Thymus (tissue), 11 donors: Measurements from ENCODE around the gene ZNF516. TPM values are rescaled to one million over a fixed set of nuclear protein-coding genes. Genes with fewer than 3 reads are reported as not detected.
A peak's percentile ranks its signal among the peaks of the same experiment; 100 is the strongest.

ENCODE experiments used
- DNase-seq, 9 donors: peaks; one replicate each; pipeline ENCODE4 v3.0.0-alpha.2; 2013; ENCODE audit warnings: low spot score in 9 of 9, low read depth in 6 of 9, missing footprints in 1 of 9
- H3K27ac ChIP-seq, 2 donors: one replicate each; pipeline ENCODE4 v1.5.1; 2013; ENCODE audit warnings: control low read depth in 1 of 2, low read depth in 1 of 2, low read length in 1 of 2, mild to moderate bottlenecking in 1 of 2, moderate library complexity in 1 of 2
- H3K27me3 ChIP-seq, 2 donors: one replicate each; pipeline ENCODE4 v1.5.1; 2013; ENCODE audit warnings: low read length in 1 of 2; ENCODE audit not compliant: control insufficient read depth in 2 of 2, insufficient read depth in 1 of 2
- H3K36me3 ChIP-seq, 2 donors: one replicate each; pipeline ENCODE4 v1.5.1; 2013; ENCODE audit warnings: low read length in 1 of 2, mild to moderate bottlenecking in 1 of 2, moderate library complexity in 1 of 2; ENCODE audit not compliant: control insufficient read depth in 2 of 2, insufficient read depth in 2 of 2
- H3K4me1 ChIP-seq, 2 donors: one replicate each; pipeline ENCODE4 v1.5.1; 2013; ENCODE audit warnings: low read length in 2 of 2; ENCODE audit not compliant: control insufficient read depth in 2 of 2, insufficient read depth in 2 of 2
- H3K4me3 ChIP-seq, 2 donors: one replicate each; pipeline ENCODE4 v1.5.1; 2013; ENCODE audit warnings: low read length in 2 of 2, control low read depth in 1 of 2, mild to moderate bottlenecking in 1 of 2
- H3K9me3 ChIP-seq, 2 donors: one replicate each; pipeline ENCODE4 v1.5.1; 2013; ENCODE audit warnings: low read length in 1 of 2, mild to moderate bottlenecking in 1 of 2; ENCODE audit not compliant: control insufficient read depth in 2 of 2, insufficient read depth in 1 of 2
- WGBS: extraction: QIAGEN DNeasy Blood & Tissue Kit; methylation state at CpG from one replicate; pipeline ENCODE4 v1.1.7; 2013; 5-methylcytosine and 5-hydroxymethylcytosine counted together
- polyA plus RNA-seq: library from polyadenylated mRNA; stranded (reverse); fragments of 200-250 nt; gene quantifications from one replicate; pipeline ENCODE4 v1.2.3, GENCODE V29; 2013
- total RNA-seq: library from RNA; stranded (reverse); fragments of 120-200 nt; gene quantifications from one replicate; pipeline ENCODE4 v1.2.4, GENCODE V29; 2013
- donor health status: healthy.

ZNF516 gene
- total and polyA plus RNA-seq, 2 donors = 5.9 to 8.9 TPM

DNA sequence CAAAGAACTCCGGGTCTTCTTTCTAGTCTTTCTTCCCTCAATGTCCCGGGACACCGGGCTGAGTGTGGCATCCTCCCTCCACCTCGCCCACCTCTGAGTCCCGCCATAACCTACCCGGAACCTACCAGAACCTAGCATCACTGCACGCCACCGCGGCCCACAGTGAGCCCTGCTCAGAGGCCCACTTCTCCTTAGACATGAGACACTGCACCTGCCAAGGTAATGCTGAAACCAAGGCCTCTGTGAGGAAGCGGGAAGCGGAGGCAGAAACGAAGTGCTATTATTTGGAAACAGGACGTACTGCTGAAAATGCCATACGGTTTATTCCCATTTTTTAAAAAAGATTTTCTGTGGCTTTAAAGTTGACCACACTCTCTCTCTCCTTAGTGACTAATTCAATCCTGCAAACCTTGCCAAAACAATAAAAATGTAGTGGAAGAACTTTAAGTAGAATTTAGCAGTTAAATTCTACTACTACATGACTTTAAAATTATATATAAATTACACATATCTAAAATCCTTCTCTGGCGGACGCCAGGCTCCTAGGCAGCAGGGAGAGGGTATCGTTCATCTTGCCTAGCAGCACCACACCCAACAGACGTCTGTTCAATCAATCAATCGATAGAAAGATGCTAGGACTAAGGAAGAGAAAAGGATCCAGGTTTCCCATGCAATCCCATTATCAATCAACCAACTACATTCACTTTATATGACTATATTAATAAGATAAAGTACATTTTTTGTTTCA, 82.0 kb downstream of the ZNF516 start:
- H3K27me3 ChIP-seq = no peaks in the 10 kb centered on the region
- no peaks in the 10 kb centered on the region for H3K36me3 ChIP-seq
- H3K4me3 ChIP-seq = no peak overlapping the region
- 98% methylated on average over 19 of the region's 19 CpGs for WGBS
- no peaks in the 10 kb centered on the region for H3K4me1 ChIP-seq
- H3K9me3 ChIP-seq = peaks cover 0 to 5% of the 10 kb centered on the region in 2 donors
- DNase-seq = no peak
- no peak overlapping the region for H3K27ac ChIP-seq

DNA sequence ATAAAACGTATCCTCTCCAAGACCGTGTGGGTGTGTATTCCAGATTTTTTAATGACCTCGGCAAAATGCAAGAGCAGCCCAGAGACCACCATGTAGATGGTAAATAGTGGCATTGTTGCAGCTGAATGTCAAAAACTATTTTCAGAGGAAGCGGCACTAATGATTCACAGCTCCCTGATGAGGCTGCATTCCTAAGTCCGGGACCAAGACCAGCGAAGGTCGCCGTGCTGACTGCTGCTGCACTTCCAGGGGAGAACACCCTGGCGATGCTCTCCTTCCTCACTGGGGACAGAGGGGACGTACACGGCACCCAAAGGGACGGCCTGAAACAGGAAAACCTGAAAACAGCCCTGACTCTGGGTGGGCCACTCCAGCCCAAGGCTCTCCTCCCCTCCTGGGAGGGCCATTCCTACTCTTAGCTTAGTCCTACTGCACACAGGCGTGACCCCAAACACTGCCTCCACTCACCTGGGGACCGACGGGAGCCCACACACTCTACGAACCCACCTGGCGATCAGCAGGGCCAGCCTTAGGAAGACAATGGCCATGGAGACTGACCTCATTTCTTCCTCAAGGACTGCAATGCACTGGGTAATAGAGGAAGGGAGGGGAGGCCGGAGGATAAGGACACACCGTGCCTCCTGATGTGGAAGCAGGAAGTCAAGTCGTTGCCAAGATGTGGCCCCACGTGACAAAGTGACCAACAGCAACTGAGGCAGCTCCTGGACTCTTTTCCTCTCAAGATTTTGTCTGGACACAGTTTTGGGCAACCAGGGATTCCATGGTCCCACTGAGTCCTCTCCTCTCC, 82.8 kb downstream of the ZNF516 start:
- no peak for DNase-seq
- WGBS = 96% methylated on average over 21 of the region's 21 CpGs
- no peaks in the 10 kb centered on the region for H3K27me3 ChIP-seq
- no peaks in the 10 kb centered on the region for H3K36me3 ChIP-seq
- no peak overlapping the region for H3K4me3 ChIP-seq
- no peaks in the 10 kb centered on the region for H3K4me1 ChIP-seq
- H3K27ac ChIP-seq = no peak overlapping the region
- H3K9me3 ChIP-seq = peaks cover 0 to 5% of the 10 kb centered on the region in 2 donors

DNA sequence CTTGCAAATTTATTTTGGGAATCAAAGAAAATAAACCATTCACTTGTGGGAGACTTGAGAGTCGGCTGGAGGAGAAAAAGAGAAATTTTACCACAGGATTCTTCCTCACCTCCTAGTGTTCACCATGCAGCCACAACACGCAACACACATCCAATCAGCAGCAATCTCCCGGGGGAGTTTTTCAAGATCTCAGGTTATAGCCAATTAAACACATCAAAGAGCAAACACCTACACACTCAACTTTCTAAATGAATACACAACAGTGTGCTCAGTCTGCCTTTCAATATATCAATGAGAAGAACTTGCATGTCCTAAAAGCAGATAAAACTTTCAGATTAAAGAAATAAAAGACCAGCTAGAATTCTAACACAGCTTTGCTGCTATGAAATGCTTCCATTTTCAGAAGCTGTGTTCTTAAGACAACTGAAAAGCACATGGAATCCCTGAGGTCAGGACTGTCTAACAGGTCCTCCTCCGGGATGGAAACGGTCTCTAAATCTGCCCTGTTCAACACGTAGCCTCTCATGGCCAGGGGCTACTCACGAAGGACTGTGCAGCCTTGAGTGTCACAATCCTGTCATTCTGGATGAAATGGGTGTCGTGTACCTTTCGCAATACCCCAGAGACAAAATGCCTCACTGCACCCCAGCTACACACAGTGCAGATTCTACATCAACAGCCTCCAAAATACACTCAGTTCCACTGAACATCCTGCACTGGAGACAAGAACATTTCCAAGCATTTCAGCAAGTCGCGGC, 84.2 kb downstream of the ZNF516 start:
- H3K4me1 ChIP-seq = no peaks in the 10 kb centered on the region
- H3K36me3 ChIP-seq = no peaks in the 10 kb centered on the region
- 95% methylated on average over 11 of the region's 11 CpGs for WGBS
- peaks cover 0 to 5% of the 10 kb centered on the region in 2 donors for H3K9me3 ChIP-seq
- DNase-seq = no peak
- no peaks in the 10 kb centered on the region for H3K27me3 ChIP-seq
- no peak overlapping the region for H3K4me3 ChIP-seq
- no peak overlapping the region for H3K27ac ChIP-seq

DNA sequence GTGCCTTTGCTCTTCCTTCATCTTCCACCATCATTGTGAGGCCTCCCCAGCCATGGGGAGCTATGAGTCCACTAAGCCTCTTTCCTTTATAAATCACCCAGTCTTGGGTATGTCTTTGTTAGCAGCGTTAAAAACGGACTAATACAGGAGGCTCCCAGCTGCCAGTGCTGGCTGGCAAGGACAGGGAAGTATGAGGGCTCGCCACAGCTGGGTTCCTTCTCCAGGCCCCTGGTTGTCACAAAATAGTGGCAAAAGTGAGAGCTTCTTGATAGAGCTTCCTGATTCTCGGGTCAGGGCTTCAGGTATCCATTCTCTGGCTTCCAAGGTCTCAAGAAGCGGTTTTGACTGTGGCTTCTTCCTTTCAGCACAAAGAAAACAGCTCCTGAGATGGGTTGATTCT, 85.0 kb downstream of the ZNF516 start:
- 95% methylated on average over 5 of the region's 5 CpGs for WGBS
- no peaks in the 10 kb centered on the region for H3K36me3 ChIP-seq
- no peak overlapping the region for H3K4me3 ChIP-seq
- peaks cover 0 to 5% of the 10 kb centered on the region in 2 donors for H3K9me3 ChIP-seq
- H3K27me3 ChIP-seq = no peaks in the 10 kb centered on the region
- DNase-seq = no peak
- no peak overlapping the region for H3K27ac ChIP-seq
- H3K4me1 ChIP-seq = no peaks in the 10 kb centered on the region

DNA sequence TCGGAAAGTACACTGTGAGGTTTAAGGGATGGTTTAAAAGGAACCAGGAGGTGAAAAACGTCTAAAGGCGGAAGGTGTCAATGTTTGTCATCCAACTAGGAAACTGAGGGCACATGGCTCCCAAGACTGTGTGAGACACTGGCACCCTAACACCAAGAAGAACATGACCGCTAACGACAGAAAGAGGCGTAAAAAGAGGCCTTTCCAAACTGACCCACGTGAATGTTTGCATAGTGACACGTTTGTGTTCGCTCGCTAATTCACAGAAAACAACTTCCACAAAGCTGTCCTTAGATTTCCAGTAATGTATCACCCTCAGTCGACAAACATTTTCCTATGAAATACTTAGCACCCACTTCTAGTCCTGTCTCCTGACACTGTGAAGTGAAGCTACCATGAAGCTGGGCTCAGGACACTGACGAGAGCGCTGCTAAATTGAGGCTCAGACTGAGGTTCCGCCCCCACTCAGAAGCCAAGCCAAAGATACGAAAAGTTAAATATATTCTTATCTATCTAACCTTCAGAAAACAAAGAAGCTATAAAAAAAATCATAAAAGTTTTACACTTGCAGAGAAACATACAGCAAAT, 86.5 kb downstream of the ZNF516 start:
- no peak for DNase-seq
- H3K27ac ChIP-seq = no peak overlapping the region
- H3K4me3 ChIP-seq = no peak overlapping the region
- no peaks in the 10 kb centered on the region for H3K27me3 ChIP-seq
- WGBS = 97% methylated on average over 15 of the region's 15 CpGs
- no peaks in the 10 kb centered on the region for H3K36me3 ChIP-seq
- peaks cover 0 to 5% of the 10 kb centered on the region in 2 donors for H3K9me3 ChIP-seq
- no peaks in the 10 kb centered on the region for H3K4me1 ChIP-seq

DNA sequence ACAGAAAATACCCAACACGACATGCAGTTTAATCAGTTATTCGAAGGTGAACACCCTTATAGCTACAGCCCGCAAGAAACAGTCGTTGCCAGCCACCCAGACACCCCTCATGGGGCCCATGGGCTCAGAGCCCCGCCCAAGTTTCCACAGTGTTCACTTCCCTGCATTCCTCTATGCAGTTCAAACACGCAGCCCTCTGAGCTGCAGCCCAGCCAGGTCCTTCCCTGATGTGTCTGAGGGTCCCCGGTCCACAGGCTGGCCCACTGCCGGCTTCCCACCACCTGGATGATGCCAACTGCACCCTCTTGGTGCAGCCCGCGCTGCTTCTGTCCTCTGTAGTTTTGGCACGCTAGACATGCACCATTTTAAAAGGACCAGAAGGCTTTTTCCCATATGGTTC, 87.4 kb downstream of the ZNF516 start:
- Histone ChIP-seq H3K4me3 (no peak overlapping the region), H3K9me3 (peaks cover 0 to 5% of the 10 kb centered on the region in 2 donors), H3K27me3 (no peaks in the 10 kb centered on the region), H3K27ac (no peak overlapping the region), H3K36me3 (no peaks in the 10 kb centered on the region), H3K4me1 (no peaks in the 10 kb centered on the region)
- WGBS = 95% methylated on average over 11 of the region's 11 CpGs
- DNase-seq = no peak

DNA sequence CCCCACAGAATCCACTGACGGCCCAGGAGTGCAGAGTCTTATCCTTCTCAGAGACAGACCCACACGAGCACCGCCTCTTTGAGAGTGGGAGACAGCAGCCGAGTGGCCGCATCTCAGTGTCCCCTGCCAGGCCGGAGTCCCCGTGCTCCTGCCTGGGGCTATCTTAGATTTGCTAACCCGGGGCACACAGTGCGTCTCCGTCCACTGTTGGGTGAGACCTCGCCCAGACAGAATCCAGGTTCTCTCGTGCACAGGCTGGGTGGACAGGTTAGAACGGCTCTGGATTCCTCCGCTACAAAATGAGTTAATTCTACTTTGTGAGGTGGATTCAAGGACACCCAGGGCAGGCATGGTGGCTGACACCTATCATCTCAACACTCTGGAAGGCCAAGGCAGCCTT, 88.3 kb downstream of the ZNF516 start:
- Histone ChIP-seq H3K4me3 (no peak overlapping the region), H3K27me3 (no peaks in the 10 kb centered on the region), H3K27ac (no peak overlapping the region), H3K9me3 (peaks cover 0 to 5% of the 10 kb centered on the region in 2 donors), H3K36me3 (no peaks in the 10 kb centered on the region), H3K4me1 (no peaks in the 10 kb centered on the region)
- 97% methylated on average over 14 of the region's 14 CpGs for WGBS
- no peak for DNase-seq

DNA sequence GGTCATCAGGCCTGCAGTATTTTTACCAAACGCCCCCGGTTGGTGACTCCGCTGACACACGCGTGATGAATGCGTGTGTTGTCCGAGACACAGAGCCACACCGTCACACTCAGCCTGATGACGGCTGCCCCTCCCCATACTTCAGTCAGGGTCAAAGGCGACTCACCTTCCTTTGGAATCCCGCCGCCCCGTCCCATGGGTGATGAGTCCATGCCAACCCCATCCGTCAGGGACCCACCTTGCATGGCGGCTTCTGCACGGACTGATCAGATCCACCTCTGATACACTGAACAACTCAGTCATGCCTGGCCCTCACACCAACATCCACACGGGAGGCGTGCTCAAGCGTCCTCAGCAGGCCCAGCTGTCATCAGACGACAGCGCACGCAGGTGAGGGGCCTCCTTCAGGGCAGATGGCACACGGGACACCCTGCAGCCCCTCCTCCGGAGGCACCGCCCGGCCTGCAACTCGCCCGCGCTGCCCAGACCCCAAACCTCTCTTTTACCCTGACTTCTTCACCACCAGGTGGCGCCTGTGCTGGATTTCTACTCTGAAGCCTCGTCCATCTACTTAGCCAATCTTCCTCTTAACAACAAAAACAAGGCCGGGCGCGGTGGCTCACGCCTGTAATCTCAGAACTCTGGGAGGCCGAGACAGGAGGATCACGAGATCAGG, 89.2 kb downstream of the ZNF516 start:
- WGBS = 85% methylated on average over 37 of the region's 37 CpGs
- H3K4me3 ChIP-seq = no peak overlapping the region
- peaks cover 0 to 5% of the 10 kb centered on the region in 2 donors for H3K9me3 ChIP-seq
- peak in 3 of 9 donors; percentile 9 to 44 (median 41) for DNase-seq
- no peak overlapping the region for H3K27ac ChIP-seq
- no peaks in the 10 kb centered on the region for H3K4me1 ChIP-seq
- no peaks in the 10 kb centered on the region for H3K36me3 ChIP-seq
- H3K27me3 ChIP-seq = no peaks in the 10 kb centered on the region
